ENCODE data around the gene SH3GL1.

SH3GL1 gene

DNA sequence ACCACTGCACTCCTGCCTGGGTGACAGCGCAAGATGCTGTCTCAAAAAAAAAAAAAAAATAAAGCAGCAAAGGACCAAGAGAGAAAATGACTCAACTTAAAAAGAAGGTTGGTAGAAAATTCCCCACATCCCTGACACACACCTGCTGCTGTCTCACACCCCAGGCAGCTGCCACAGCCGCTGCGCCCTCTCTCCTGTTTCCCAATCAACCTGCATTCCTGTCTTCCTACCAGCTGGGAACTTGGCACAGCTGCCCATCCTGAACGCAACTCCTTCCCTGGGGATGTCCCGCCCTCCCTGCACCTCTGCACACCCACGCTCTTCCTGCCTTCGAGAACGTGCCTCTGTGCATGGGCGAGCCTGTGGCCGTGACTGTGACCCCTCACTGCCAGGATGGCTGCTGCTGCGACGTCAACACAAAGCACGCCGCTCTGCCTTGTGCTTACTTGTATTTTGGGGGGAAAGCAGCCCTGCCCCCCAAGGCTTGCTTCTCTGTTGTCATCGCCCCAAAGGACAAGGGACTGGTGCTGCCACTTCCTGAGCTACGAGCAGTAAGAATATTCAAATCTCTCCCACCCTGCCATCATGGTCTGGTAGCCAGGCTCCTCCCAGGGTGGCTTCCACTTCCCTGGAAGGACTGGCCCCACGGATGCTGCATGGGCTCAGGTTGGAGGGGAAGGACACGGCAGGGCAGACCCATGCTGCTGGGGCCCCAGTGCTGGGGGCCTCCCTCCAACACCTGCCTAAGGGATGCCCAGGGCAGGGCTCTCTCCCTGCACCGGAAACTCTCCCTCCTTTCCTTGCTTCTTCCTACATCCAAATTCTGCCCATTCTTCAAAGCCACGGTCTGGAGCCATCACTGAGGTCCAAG lies 20.7 kb downstream of the SH3GL1 start:
- no peak overlapping the region for H3K4me3 ChIP-seq (ENCODE audit: low read depth, low read length)
- DNase-seq (ENCODE audit: low read depth) = peak; percentile 65

GRCh38 chr19:4378886-4379285 lies 21.5 kb downstream of the SH3GL1 start:
- H3K4me3 ChIP-seq (ENCODE audit: low read depth, low read length) = no peak overlapping the region
- no peak for DNase-seq (ENCODE audit: low read depth)

DNA sequence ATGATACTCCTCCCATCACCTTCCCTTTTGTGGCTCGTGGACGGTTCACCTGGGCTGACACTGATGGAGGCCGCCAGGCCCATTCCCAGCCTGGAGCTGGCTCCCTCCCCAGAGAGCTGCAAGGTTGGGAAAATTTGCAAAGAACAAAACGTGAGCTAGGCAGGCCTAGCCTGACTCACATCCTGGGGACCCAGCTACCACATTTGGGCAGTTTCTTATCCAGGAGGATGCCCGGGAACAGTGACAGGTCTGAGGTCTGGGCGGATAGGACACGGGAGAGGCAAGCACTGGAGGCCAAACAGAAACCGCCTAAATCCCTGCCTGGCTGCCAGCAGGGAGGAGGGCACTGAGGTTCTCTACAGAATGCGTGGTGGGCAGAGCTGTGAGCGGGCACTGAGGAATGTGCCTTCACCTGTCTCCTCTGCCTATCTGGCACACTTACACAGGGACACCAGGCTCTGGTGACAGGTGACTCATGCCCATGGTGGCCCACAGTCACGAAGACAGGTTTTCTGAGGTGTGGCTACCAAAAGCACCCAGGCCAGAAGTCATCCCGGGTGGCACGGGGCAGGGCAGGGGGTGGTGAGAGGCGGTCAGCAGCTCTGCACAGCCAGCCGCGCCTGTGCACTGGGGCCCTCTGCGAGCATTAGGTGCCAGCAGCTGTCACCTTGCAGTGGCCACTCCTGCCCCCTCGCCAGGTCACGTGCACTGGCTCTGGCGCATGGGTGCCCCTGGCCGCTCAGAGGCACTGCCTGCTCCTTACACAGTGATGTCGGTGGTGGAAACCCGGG lies 23.2 kb downstream of the SH3GL1 start:
- DNase-seq (ENCODE audit: low read depth) = no peak
- no peak overlapping the region for H3K4me3 ChIP-seq (ENCODE audit: low read depth, low read length)

- no peak overlapping the region for H3K4me3 ChIP-seq (ENCODE audit: low read depth, low read length)
Measured at GRCh38 chr19:4376671-4376990, 23.7 kb downstream of the SH3GL1 start.

GRCh38 chr19:4376028-4376670 lies 24.2 kb downstream of the SH3GL1 start:
- no peak overlapping the region for H3K4me3 ChIP-seq (ENCODE audit: low read depth, low read length)

More at GRCh38 chr19:4376671-4376990, 23.7 kb downstream of the SH3GL1 start:
- no peak for DNase-seq (ENCODE audit: low read depth)

DNA sequence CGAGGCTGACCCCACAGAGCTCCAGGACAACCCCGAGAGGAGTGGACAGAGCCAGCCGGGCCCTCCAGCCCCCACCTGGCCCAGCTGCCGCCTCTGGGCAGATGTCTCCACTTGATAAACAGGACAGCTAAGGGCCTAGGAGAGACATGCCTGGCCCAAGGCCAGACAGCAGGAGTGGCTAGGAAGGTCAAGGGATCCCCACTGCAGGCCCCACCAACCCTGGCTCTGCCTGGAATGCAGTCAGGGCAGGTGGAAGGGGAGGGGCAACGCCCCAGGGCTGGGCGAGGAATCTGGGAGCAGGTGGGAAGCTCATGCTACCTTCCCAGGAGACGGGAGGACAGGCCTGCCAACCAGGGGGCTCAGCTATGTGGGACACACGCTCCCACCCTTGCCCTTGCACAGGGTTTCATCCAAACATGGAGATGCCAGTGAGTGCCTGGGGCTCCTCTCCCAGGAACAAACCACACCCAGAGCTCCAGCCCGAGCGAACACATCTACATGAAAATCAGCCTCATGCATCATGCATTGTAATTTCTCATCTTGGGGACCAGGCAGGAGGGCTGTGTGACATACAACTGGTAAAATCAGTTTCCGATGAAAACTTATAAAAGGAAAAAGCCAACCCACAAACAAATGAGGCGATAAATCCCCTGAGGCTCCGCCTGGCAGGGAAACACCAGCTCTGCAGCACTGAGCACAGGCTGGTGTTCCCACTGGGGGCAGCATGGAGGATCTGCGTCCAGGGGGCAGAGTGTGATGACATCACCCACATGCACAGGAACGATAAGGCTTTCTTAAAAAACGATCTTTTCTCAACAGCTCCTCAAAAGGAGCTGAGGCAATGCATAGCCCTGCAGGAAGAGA lies 25.0 kb downstream of the SH3GL1 start:
- peak; percentile 50 for DNase-seq (ENCODE audit: low read depth)
- no peak overlapping the region for H3K4me3 ChIP-seq (ENCODE audit: low read depth, low read length)

More at GRCh38 chr19:4376028-4376670, 24.2 kb downstream of the SH3GL1 start:
- DNase-seq (ENCODE audit: low read depth) = no peak

- H3K4me3 ChIP-seq (ENCODE audit: low read depth, low read length) = no peak overlapping the region
- DNase-seq (ENCODE audit: low read depth) = peak; percentile 58
Measured at GRCh38 chr19:4374498-4375163, 25.7 kb downstream of the SH3GL1 start.

GRCh38 chr19:4373601-4374497 lies 26.5 kb downstream of the SH3GL1 start:
- DNase-seq (ENCODE audit: low read depth) = no peak
- H3K4me3 ChIP-seq (ENCODE audit: low read depth, low read length) = no peak overlapping the region

GRCh38 chr19:4373013-4373367 lies 27.4 kb downstream of the SH3GL1 start:
- H3K4me3 ChIP-seq (ENCODE audit: low read depth, low read length) = no peak overlapping the region
- DNase-seq (ENCODE audit: low read depth) = no peak

DNA sequence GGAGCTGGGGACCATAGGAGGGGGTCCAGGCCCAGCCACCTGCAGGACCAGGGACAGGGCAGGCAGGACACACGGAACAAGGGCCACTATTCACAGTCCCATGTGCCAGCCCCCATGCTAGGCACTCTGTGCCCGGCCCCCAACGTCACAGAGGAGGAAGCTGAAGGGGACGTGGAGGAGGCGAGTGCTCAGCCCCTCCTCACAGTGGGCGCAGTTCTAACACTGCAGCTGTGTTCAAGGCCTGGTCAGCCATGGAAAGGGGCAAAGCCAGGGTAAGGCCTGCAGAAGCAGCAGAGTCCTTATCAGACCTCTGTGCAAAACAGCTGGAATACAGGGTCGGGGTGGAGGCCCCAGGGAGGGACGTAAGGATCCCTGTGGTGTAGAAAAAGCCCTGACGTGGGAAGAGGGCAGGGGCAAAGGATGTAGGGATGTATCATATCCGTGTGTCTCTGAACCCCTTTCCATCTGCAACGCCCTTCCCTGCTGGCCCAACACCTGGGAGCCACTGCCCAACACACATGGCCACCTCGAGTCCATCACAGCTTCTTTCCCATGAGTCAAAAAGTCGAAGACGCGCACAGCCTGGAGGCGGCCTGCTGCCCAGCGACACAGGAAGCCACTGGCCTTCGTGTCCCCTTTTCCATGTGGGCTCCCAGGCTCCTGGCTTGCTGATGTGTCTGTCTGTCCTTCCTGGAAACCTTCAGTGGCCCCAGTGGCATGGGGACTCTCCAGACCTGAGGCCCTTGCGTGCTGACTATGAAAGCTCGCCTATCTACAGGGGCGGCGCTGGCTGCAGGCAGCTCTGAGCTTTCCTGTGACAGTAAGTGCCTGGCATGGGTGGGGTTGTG lies 28.0 kb downstream of the SH3GL1 start:
- no peak for DNase-seq (ENCODE audit: low read depth)
- H3K4me3 ChIP-seq (ENCODE audit: low read depth, low read length) = no peak overlapping the region

DNA sequence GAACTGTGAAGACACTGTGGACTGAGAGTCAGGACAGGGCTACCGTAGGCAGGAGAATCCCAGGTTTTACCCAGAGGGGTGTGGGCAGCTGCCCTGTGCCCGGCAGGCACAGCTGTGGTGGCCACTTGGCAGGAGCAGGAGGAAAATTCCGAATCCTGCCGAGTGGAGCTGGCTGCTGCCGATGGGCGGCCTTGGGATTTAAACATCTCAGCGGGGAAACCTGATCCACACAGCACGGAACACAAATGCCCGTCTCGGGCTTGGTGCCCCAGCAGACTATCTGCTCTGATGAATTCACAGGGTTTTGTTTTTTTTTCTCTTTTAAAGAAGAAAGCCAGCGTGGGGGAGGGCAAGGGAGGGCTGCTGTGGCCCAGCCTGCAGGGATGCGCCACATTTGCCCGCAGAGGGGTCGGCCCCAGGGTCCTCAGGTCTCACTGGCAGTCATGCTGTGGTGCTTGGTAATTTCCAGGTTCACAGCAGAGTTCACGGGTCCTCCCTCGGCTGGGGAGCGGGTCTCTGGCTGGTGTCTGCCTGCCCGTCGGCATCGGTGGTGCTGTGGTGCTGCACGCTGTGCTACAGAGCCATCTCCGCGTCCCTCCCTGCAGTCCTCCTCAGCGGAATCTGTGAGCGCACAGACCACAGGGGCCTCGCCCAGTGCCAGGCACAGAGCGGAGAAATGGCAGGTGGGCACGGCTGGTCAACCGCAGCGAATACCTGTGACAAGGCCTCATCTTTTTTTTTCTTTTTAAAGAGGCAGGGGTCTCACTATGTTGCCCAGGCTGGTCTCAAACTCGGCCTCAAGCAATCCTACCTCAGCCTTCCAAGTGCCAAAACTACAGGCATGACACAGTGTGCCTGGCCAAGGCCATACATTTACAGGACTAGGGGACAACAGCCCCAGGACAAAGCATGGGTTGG lies 28.8 kb downstream of the SH3GL1 start:
- no peak for DNase-seq (ENCODE audit: low read depth)
- H3K4me3 ChIP-seq (ENCODE audit: low read depth, low read length) = no peak overlapping the region

- no peak overlapping the region for H3K4me3 ChIP-seq (ENCODE audit: low read depth, low read length)
- no peak for DNase-seq (ENCODE audit: low read depth)
Measured at GRCh38 chr19:4370418-4371041, 29.8 kb downstream of the SH3GL1 start.

DNA sequence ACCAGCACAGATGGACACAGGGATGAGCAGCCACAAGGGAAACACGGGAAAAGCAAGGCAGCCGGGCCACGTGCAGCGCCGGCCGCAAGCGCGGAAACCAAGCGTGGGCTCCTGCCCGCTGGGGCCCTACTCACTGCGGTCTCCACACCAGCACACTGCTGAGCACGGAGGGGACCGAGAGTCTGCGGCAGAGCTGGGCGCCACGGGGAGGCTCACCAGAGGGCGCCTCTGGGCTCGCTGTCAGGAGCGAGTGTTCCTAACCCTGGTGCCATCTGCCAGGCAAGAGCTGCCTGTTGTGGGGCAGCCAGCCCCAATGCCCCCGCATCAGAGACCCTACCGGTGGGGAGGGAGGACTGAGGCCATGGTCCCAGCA lies 30.5 kb downstream of the SH3GL1 start:
- no peak for DNase-seq (ENCODE audit: low read depth)
- no peak overlapping the region for H3K4me3 ChIP-seq (ENCODE audit: low read depth, low read length)

DNA sequence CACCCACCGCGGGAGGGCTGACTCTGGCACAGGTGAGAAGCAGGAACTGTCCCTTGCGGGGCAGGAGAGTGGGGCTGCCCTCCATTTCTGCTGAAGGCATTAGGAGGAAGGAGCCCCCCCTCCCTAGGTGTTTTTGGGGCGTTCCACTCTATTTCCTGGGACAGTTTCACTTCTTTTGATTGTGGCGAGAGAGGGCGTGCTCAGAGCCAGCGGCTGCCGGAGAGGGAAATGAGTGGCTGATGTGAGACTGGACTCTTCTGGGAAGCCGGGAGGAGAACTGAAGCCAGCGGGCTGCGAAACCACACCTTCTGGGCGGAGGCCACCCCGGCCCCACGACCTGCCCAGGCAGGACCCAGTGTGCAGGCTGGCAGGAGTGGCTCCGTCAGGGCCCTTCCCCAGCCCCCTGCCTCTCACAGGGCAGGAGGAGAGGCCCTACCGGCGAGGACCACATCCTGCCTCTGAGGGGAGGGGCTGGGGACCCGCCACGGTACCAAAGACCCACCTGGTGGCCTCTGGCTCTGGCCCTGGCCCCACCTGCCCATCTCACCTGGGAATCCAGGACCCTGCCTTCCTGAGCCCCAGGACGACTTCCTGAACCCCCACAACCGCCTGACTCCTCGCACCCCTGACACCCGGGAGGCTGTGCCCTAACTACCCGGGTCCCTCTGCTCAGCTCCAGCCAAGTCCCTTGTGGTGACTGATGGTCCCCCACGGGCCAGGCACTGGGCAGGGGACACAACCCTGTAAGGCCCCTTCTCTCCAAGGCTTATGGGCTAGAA lies 31.0 kb downstream of the SH3GL1 start:
- no peak overlapping the region for H3K4me3 ChIP-seq (ENCODE audit: low read depth, low read length)
- DNase-seq (ENCODE audit: low read depth) = no peak
